HG02870 (cell line): ENCODE measurements around the gene STK32A.
"Not testable (repeated sequence)": the region's sequence is repeated elsewhere in the genome, so short reads cannot be mapped to it uniquely, and the experiment has no call there.

Experiments used
- ATAC-seq: cut with Tn5 transposase; IDR thresholded peaks from one replicate; pipeline ENCODE4 v1.9.1; 2021; ENCODE audit warnings: mild to moderate bottlenecking, moderate library complexity; ENCODE audit not compliant: unreplicated experiment

Gene STK32A

GRCh38 chr5:147234825-147235635 lies at the start of gene STK32A:
TSS of gene STK32A (plus strand) at chr5:147235026. CDS start at chr5:147239635, 4,609 bp downstream.
- ATAC-seq: no peak

- ATAC-seq: no peak
Measured at GRCh38 chr5:147187099-147187540, 47.7 kb upstream of the STK32A start.

GRCh38 chr5:147188200-147189108 lies 46.4 kb upstream of the STK32A start:
- ATAC-seq: peak; percentile 93

- no peak for ATAC-seq
Measured at GRCh38 chr5:147189109-147189424, 45.8 kb upstream of the STK32A start.

GRCh38 chr5:147190331-147190730 lies 44.5 kb upstream of the STK32A start:
- ATAC-seq: no peak

GRCh38 chr5:147193123-147193522 lies 41.7 kb upstream of the STK32A start:
- ATAC-seq: no peak

GRCh38 chr5:147200004-147200403 lies 34.8 kb upstream of the STK32A start:
- no peak for ATAC-seq

GRCh38 chr5:147203213-147203612 lies 31.6 kb upstream of the STK32A start:
- no peak for ATAC-seq

GRCh38 chr5:147204576-147204975 lies 30.2 kb upstream of the STK32A start:
- ATAC-seq: no peak

- no peak for ATAC-seq
Measured at GRCh38 chr5:147208134-147208533, 26.7 kb upstream of the STK32A start.

GRCh38 chr5:147216552-147217154 lies 18.2 kb upstream of the STK32A start:
- ATAC-seq: no peak

- no peak for ATAC-seq
Measured at GRCh38 chr5:147223343-147223742, 11.5 kb upstream of the STK32A start.

- peak; percentile 50 for ATAC-seq
Measured at GRCh38 chr5:147223948-147224791, 10.7 kb upstream of the STK32A start.

- no peak for ATAC-seq
Measured at GRCh38 chr5:147225938-147226337, 8.9 kb upstream of the STK32A start.

GRCh38 chr5:147226512-147226911 lies 8.3 kb upstream of the STK32A start:
- no peak for ATAC-seq

GRCh38 chr5:147234239-147234824 lies 494 bp upstream of the STK32A start:
- no peak for ATAC-seq

GRCh38 chr5:147240266-147240985 lies 5.6 kb downstream of the STK32A start:
- ATAC-seq: no peak

- not testable (repeated sequence) for ATAC-seq
Measured at GRCh38 chr5:147243238-147243637, 8.4 kb downstream of the STK32A start.

- no peak for ATAC-seq
Measured at GRCh38 chr5:147245381-147246165, 10.7 kb downstream of the STK32A start.
